HG02678 (cell line): ENCODE measurements around the gene ZMYND8.

Source experiments
- ATAC-seq: cut with Tn5 transposase; IDR thresholded peaks from one replicate; pipeline ENCODE4 v1.9.1; 2021; ENCODE audit warnings: mild to moderate bottlenecking, moderate library complexity; ENCODE audit not compliant: unreplicated experiment

The ZMYND8 gene

DNA sequence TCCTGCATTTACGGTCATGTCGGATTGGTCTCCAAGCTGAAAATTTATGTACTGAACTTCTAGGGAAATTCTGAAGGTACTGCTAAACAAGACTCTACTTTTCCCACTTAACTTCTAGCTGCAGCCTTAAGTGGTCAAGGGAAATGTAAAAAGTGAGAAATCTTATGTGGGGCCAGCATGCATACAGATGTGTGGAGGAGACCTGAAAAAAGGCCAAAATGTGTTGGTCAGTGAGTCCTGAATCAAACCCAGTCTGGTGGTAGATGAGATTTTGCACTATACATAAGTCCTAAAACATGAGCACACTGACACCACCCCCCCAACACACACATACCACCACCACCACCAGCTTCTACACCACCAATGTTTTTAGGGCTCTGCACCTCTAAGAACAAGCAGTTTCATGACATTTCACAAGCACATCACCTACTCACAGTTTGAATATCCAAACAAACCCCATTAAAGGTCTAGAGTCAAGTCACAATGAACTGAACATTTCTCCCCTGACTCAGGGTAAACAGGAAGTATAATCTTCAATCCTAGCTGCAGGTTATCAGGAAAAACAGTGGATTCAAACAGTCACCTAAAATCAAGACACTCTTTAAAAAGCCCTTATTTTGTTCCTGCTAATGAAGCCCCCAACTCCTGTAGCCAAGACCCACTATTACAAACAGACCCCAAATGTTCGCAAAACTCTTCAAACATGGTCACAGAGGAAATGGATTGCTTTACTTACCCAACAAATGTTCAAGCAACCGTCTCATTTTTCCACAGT, 1.6 kb downstream of the ZMYND8 start:
- no peak for ATAC-seq

DNA sequence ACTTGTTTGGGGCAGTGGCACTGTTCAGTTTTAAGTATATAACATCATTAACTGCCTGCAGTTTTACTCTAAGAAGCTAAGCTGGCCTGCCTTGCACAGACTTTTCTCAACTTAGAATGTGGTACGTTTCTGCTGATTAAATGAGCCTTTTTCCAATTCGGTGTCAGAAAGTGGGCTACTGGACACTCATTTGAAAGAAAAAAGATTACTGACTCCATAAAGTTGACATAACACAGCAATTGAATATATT, 2.1 kb downstream of the ZMYND8 start:
- no peak for ATAC-seq

DNA sequence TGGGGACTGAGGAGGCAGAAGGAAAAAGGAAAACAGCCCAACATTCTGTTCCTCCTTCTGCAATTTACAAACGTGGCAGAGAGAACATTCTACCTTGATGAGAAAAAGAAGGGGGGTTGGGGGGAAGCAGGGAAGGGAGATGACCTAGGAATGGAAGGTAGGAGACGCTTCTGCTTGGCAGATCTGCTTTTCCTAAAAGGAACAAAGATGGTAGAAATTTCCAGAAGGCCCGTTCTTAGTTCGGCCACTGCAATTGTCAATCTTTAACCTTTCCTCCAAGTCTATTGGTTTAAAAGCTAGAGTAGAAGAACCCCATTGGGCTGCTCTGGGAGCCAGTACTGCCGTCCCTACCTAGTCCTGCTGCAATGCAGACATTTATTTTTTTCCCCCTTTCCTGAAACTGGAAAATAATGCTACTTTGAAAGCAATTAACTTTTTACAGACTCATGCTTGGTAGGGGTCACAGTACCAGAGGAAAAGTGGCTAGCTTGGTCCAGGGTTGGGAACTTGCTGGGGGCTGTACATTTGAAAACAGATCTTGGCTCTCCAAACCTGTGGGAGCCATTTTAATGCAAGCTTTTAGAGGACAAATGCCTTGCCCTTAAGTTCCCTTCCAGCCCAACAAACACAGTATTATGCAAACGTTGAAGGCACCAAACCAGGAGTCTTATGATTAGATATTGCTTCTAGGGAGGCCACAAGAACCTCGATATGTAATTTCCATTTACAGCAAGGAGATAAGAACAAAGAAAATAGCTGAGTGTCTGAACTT, 2.6 kb downstream of the ZMYND8 start:
- ATAC-seq, result no peak

DNA sequence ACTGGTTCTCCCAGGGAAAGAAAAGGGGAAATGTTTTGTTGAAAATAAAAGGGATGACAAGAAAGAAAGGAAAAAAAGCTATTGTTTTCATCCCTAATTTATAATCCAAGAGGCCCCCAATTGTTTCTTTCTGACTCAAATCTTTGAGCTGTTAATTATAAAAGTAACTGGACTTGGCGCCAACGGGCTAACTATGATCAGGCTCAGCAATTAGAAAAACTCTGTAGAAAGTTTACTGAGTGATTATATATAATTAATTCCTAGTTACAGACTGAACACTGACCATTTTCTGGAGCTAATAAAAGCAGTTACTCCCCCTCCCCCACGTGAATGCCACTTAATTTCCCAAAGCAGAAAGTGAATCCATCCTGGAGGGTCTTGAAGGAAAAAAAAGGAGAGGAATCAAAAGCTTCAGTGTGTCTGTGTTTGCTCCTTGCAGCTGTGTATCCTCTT, 3.2 kb downstream of the ZMYND8 start:
- ATAC-seq, result no peak

DNA sequence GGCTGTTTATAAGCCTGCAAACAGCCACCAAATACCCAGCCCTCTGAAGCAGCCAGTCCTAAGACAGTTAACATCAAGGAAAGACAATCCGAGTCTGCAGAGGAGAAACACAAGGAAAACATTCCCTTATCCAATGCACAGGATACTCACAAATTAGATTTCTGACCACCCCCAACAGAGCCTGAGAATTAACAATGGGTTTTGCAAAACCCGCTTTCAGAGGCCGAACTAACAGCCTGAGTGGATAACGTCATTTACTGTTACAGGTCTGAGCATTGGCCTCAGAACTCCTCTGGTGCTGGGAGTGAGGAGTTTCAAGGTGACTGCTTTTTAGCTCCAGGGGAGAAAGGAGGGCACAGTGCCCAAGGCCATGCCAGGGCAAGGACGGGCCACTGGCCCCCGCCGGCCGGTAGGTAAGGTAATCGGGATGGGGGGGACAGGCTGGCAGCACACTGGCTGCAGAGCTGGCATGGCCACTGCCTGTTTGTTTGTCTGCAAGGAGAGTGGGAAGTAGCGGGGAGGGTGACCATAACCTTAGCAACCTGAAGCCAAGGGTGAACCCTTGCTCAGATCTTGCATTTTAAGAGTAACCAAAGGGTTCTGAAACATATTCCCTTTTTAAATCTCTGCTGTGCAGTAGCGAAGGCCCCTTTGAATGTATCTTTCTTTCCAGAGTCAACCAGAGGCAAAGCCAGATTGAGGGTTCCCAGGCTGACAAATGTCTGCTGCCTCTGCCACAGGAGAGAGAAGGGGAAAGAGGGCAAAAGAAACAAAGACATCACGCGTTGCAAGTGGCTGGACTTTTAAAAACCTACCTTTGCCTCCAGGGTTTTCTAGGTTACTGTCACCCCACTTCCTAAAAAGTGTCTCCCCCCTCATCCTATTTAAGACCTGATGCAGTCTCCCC, 3.9 kb downstream of the ZMYND8 start:
- no peak for ATAC-seq

DNA sequence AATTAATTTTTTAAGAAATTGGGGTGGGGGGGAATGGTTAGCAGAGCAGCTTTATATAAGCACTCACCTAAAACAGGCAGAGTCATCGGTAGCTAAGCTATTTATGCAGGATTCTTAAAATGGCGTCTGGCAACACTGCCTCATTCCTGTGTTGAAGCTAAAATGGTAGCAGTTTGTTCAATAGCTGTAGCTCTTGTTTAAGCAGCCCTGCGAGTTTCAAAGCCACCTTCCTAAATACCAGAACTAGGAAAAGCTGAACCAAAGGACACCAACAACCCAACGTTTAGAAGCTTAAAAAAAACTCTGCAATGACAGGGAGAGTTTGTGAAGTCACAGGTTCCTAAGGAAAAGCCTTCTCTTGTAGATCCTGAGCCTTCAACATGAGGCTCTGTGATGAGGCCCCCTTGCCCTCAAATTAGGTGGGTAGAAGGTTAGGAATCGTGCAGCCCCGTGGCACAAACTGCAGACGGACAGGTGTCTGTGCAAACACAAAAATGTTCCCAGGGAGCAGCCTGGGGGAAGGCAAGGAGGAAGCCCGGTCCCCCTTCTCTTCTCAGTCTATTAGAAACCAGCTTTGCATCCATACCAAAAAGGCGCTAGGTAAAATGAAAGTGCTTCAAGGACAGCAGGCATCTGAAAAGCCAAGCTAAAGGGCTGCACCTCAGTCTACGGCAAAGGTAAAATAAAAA, 4.7 kb downstream of the ZMYND8 start:
- no peak for ATAC-seq

DNA sequence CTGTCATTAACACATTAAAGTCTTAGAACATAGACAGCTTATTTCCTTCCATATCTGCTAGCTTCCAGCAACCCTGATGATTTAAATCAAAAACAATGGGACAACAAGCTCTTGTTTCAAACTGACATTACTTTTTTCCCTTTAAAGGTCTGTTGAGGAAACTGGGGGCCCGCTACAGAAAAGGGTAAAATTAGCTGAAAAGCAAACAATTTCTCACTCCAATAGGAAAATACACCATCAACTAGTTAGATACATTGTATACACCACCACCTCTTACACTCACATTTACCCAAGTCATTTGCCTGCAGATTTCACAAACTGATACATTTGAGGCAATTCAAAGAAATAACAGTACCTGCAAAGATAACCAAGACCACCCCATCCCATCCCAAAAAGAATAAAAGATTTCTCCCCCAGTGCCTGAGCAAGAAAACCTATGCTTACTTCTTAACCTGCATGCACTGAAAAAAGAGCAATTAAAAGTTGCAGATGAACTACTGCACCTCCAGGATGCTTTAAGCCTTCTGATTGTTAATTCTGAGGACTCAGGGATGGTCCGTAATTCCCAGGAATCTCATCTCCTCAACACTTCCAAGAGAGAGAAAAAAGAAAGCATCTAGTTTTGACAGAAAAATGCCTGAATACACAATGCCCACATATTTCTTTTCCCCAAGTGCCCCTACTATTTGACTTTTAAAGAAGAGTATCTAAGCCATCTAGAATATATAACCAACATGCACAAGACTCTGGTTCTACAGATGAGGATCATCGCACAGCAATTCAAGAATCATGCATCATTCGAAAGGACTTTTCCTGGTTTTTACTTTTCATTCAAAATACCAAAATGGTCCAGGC, 5.6 kb downstream of the ZMYND8 start:
- no peak for ATAC-seq

DNA sequence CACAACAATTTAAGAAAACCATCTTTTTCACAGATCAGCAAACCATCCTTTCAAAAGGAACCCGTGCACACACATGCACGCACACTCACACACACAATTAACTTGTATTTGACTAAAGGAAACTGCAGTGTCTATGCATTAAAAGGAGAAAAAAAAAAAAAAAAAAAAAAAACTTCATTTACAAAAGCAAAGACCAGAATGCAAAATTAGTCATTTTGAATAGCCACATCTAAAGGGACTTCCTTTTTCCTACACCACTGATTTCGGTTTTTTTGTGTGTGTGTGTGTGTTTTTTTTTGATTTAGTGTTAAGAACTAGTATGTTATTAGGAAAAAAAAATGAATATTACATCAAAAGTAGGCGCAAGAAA, 6.3 kb downstream of the ZMYND8 start:
- no peak for ATAC-seq

DNA sequence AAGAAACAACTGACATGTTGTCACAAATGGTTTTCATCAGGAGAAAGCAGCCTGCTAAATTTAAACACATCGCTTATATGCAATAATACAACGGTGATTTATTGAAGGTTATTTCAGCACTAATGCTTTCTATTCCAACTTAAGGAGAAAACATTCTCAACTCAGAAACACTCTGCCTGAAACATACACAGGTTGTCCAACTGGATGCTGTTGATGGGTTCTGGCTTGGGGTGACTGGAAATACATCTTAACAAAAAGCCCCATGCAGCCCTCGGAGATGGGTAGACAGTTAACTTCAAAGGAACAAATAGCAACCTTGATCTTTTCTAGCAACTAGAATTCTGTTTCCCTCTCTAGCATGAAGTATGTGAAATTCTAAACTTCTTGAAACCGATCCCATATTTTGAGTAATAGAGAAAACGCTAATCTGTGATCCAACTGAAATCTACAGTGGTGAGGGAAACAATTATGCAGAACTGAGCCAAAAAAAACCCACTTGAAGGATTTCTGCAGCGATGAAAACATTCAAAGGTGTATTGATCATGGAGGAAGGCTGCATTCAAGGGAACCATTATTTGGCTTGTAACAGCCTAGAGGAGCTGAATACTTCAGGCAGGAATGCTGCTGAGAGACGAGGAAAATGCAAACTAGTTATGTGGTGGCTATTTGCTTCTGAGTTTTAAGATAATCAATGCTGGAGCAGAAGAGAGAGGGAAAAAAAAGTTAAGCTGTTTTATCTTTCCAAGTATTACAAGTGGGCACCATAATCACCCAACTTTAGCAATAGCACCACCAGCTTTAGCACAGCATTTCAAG, 6.9 kb downstream of the ZMYND8 start:
- no peak for ATAC-seq

DNA sequence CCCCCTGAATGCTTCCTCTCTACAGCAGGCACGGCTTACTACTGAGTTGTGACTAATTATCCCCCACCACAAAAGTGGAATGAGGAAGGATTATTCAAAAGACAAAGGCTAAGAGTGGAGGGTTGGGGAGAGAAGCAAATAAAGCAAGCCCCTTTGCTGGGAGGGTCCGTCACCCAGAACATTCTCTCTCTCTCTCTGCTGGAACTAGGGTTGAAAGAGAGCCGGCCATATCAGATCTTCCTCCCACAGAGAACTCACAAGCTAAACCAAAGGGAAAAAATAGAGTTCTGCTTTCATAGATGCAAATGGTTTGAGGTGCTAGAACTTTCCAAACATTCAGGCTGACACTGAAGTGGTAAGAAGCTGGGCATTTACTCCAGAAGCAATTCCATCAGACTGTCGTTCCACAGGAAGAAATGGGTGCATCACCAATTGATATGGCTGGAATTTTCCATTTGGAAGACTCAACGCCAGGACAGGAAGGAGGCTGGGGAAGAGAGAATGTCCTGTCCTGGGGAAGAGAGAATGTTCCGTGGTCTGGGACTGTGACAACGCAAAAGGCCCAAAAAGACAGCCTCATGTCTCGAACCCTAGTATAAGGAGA, 7.9 kb downstream of the ZMYND8 start:
- ATAC-seq, result no peak

DNA sequence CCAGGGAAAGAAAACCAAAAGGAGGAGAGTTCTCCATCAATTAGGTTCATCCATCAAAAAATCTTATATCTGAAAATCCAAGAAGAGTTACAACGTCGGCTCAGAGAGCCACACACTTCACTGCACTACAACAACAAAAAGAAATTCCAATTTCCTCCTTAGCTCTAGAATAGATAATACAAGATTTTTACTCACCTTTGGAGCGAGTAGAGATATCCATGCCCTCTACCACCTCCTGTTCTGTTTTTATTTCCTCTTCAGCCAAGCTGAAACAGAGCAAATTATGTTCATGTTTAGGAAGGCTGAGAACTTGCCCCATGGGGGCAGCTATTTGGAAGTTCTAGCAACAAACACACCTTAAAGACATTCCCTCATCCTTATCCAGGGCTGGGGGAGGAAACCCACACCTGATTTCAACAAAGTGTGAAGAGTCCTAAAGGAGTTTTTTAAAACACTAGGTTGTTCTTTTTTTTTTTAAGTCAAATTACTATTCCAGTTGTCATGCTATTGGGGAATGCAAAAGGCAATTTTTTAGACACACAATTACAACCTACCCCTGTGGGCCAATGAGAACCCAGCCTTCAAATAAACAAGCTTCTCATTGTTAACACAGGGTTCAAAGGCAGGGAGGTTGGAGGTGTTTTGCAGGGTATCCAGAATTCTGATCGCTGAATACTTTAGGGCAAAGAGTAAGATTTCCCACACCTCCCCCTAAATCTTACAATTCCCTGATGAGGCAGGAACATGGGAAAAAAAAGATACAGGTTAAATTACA, 8.7 kb downstream of the ZMYND8 start:
- ATAC-seq, result no peak

DNA sequence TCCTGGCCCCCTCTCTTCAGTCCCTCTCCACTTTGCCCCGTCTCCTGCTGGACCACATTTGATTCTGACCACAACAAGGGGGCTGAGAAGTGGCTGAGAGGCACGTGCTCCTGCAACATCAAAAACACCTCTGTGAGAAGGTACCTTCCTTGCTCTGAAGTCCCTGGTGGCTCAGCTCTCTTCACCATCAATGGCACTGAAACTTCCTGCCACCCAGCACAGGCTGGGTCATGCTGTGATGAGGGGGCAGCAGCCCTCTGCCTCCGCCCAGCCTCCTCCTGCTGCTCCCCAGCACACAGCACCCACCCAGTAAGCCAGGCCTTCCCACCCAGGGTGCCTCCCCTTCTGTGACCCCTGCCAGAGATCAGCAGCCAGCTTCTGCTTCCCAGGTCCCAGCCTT, 10.3 kb downstream of the ZMYND8 start:
- ATAC-seq, result no peak

DNA sequence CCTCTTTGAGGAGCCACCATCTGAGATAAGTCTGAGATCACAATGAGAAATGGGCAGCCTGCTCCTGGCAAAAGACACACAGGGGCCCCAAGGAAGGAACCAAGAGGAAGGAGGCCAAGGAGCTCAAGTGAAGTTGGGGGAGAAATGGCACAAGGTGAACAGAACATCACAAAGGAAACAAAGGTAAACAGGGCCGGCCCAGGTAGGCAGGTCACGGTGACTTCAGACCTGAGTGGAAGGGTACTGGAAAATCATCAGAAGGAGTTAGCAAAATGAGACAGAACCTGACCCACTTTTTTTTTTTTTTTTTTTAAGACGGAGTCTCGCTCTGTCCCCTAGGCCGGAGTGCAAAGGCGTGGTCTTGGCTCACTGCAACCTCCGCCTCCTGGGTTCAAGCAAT, 11.3 kb downstream of the ZMYND8 start:
- ATAC-seq, result no peak

DNA sequence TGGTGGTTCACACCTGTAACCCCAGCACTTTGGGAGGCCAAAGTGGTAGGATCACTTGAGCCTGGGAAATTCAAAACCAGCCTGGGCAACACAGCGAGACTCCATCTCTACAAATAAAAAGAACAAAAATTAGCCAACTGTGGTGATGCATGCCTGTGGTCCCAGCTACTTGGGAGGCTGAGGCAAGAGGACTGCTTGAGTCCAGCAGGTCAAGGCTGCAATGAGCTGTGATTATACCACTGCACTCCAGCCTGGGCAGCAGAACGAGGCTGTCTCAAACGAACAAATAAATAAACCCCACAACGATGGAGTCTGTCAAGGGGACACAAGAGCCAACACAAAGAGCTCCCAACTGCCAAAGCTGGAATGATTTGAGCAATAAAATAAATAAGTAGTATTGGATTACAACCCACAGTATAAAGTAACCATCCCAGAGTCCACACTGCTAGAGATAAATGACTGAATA, 13.5 kb downstream of the ZMYND8 start:
- ATAC-seq, result no peak

DNA sequence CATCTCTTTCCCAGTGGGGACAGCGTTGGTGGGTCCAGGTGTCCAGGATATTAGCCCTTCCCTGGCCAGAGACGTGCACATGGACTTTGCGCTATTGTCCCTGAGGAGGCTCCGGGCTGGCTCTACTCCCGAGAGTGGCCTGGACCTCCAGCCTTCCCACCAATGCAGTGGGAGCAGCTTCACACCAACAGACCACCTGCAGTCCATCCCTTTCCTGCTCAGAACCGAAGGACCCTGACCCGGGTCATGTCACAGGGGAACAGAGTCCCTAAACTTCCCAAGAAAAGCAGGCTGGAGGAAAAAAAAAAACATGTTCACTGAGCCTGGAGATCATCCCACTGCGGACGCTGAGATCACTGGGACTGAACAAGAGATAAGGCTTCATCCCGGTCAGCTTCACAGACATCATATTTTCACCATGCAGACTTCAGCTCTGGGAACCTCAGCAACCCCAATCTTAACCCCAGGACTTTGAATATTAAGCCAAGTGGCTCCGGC, 18.3 kb downstream of the ZMYND8 start:
- ATAC-seq, result no peak

DNA sequence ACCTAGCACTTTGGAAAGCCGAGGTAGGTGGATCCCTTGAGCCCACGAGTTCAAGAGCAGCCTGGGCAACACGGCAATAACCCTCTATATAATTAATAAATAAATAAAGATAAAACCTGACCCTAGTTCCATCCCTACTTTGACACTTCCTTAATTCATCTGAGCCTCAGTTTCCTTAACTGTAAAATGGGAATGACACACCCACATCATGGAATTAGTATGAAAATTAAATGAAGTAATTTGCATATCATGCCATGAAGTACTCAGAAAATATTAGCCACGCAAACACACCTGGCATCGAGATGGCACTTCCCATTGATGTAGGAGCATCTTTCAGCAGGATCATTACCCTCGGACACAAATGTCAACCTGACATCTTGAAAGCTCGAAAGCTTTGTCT, 19.1 kb downstream of the ZMYND8 start:
- no peak for ATAC-seq

DNA sequence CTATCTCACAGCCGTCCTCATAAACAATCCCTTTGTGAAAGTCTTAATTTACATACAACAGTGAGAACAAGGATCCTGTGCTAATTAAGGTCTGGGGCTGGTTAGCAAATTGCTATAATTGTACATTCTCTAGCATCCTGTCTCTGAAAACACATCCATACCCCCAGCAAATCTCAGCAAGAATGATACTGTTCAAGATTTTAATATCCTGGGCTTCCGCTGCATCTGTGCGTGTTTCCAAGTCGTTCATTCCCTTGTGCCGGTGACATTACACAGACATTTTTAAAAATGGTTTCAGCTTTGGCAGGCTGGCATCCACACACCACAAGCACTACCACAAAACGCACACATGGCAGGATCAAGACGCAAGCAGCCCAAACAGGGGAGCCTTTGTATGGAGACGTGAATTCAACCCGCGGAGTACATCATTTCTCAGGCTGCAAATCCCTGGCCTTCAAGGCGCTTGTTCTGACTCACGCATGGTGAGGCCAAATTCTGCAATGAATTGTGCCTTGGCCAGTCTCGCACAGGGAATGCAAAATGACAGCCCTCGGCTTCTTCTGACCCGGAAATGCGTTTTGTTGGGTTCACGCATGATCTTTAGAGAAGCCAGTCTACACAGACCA, 20.3 kb downstream of the ZMYND8 start:
- ATAC-seq, result no peak
